ENCODE results near the gene C3. TPM values are rescaled to one million over a fixed set of nuclear protein-coding genes. Genes with fewer than 3 reads are reported as not detected.

Gene C3
- total and polyA plus RNA-seq, 2 experiments from 2014 or later = 5.1 to 17.7 TPM

- TF ChIP-seq ZNF462 (CRISPR knock-in tag; IDR thresholded peaks at IDR 0.05) = no peak
- TF ChIP-seq REST (IDR thresholded peaks at IDR 0.05; ENCODE audit: unreplicated experiment) = no peak
- TF ChIP-seq ZNF331 (CRISPR knock-in tag; IDR thresholded peaks at IDR 0.05; ENCODE audit: low read depth) = no peak
- TF ChIP-seq POLR2AphosphoS5 (IDR thresholded peaks at IDR 0.05; ENCODE audit: low read depth) = no peak
- no peak for TF ChIP-seq CREB1 (CRISPR knock-in tag; IDR thresholded peaks at IDR 0.05; ENCODE audit: low read depth)
- no peak for TF ChIP-seq ZNF114 (CRISPR knock-in tag; IDR thresholded peaks at IDR 0.05)
- no peak for TF ChIP-seq ETS1 (IDR thresholded peaks at IDR 0.05)
- no peak for TF ChIP-seq NANOG (IDR thresholded peaks at IDR 0.05; ENCODE audit: borderline replicate concordance)
- no peak for TF ChIP-seq JUNB (IDR thresholded peaks at IDR 0.05; ENCODE audit: unreplicated experiment)
- TF ChIP-seq EZH2 (IDR thresholded peaks at IDR 0.05; ENCODE audit: low read depth, unreplicated experiment) = no peak
Measured at GRCh38 chr19:6754136-6754535, 33.7 kb upstream of the C3 start (continued).

Data from GM23338 (cell line).